Mononuclear cell (primary cell): ENCODE measurements around the gene CDC37L1. TPM values are rescaled to one million over a fixed set of nuclear protein-coding genes. Genes with fewer than 3 reads are reported as not detected.
A peak's percentile ranks its signal among the peaks of the same experiment; 100 is the strongest.

Experiments used
- H3K27me3 ChIP-seq: 2 replicates; pipeline ENCODE4 v1.6.0; 2011; ENCODE audit warnings: low read length, control low read depth; ENCODE audit not compliant: insufficient read depth
- H3K4me1 ChIP-seq: 2 replicates; pipeline ENCODE4 v1.5.1; 2011; ENCODE audit warnings: mild to moderate bottlenecking, low read length, control low read depth; ENCODE audit not compliant: insufficient read depth
- H3K4me3 ChIP-seq: 2 replicates; pipeline ENCODE4 v1.5.1; 2011; ENCODE audit warnings: mild to moderate bottlenecking, low read length, moderate library complexity
- H3K9me3 ChIP-seq: 2 replicates; pipeline ENCODE4 v1.5.1; 2011; ENCODE audit warnings: low read depth, mild to moderate bottlenecking, control low read depth, low read length
- total RNA-seq: library from RNA; depleted of rRNA; stranded (reverse); fragments of >200 nt; gene quantifications from one replicate; pipeline ENCODE4 v1.2.3, GENCODE V29; 2012

CDC37L1 gene
- total RNA-seq, 1 donor: 36.2 TPM

DNA sequence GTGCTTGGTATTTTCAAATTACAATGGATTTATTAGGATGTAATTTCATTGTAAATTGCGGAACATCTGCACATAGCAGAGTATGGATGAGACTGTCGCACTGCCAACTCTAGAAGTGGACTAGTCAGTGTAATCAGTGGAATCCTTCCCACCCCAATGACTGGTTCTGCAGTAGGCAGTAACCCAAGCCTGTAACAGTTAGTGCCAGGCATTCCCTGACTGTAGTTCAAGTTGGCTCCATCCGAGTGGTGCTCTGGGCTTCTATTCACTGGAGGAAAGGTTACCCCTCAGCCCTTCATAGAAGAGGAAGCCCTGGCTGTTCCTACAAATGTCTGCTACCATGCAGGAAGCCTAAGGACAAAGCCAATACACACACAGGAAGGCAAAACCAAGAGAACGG is 38.4 kb downstream of the CDC37L1 start:
- no peaks in the 10 kb centered on the region for H3K9me3 ChIP-seq
- H3K4me1 ChIP-seq: no peaks in the 10 kb centered on the region
- H3K4me3 ChIP-seq: no peak overlapping the region
- no peaks in the 10 kb centered on the region for H3K27me3 ChIP-seq

DNA sequence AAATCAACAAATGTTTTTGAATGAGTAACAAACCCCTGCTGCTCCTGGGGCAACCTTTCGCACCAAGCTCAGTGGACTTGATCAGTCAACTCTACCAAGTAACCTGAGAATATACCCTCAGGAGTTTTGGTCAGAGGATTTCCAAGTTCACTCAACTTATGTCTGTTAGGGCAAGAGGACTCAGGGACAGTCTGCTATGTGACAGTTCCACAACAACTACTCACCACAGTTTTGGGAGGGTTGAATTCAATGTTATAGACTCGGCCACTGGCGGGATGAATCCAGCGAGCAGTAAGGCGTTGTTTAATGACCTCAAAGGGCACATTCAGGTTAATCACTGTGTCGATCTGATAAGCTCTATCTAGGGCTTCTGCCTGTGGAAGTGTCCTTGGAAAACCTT is 39.5 kb downstream of the CDC37L1 start:
- no peaks in the 10 kb centered on the region for H3K9me3 ChIP-seq
- no peaks in the 10 kb centered on the region for H3K4me1 ChIP-seq
- no peaks in the 10 kb centered on the region for H3K27me3 ChIP-seq
- H3K4me3 ChIP-seq: no peak overlapping the region

DNA sequence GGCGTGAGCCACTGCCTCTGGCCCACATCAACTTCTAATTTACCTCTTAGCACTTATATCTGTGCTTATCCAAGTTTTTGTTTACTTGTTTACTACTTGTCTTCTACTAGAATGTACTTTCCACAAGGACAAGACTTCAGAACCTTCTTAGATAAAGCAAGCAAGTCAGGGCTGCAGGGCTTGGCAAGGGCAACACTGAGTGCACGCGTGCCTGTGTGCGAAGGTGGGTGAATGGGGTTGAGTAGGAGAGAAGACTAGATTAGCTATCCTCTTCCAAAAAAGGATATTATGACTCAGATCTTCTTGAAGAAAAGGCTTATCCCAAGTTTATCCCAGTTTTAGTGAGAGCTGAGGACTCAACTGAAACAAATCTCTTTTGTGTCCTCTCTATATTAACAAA is 42.4 kb downstream of the CDC37L1 start:
- H3K9me3 ChIP-seq: no peaks in the 10 kb centered on the region
- no peaks in the 10 kb centered on the region for H3K27me3 ChIP-seq
- no peak overlapping the region for H3K4me3 ChIP-seq

DNA sequence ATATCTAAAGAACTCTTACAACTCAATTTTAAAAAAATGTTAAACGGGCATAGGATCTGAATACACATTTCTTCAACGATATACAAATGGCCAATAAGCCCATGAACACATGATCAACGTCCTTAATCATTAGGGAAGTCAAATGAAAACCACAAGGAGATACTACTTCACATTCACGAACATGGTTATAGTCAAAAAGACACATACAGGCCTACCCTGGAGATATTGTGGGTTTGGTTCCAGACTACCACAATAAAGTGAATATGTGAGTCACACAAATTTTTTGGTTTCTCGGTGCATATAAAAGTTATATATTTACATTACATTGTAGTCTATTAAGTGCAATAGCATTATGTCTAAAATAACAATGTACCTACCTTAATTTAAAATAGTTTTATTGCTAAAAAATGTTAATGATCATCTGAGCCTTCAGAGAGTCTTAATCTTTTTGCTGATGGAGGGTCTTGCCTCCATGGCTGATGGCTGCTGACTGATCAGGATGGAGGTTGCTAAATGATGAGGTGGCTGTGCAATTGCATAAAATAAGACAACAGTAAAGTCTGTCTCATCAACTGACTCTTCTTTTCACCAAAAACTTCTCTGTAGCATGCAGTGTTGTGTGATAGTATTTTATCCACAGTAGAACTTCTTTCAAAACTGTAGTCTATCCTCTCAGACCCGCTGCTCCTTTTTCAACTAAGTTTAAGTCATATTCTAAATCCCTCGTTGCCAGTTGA is 46.5 kb downstream of the CDC37L1 start:
- Histone ChIP-seq H3K9me3 (no peaks in the 10 kb centered on the region), H3K27me3 (no peaks in the 10 kb centered on the region), H3K4me3 (no peak overlapping the region), H3K4me1 (no peaks in the 10 kb centered on the region)

More for the DNA sequence above, 42.4 kb downstream of the CDC37L1 start:
- H3K4me1 ChIP-seq: no peaks in the 10 kb centered on the region

DNA sequence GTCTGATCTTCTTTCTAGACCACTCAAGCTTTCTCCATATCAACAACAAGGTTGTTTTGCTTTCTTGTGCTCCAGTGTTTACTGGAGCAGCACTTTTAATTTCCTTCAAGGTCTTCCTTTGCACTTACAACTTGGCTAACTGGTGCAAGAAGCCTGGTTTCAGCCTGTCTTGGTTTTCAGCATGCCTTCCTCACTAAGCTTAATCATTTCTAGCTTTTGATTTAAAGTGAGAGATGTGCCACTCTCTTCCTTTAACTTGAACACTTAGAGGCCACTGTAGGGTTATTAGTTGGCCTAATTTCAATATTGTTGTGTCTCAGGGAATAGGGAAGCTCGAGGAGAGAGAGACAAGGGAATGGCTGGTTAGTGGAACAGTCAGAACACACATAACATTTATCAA is 48.2 kb downstream of the CDC37L1 start:
- Histone ChIP-seq H3K4me3 (no peak overlapping the region), H3K4me1 (no peaks in the 10 kb centered on the region), H3K27me3 (no peaks in the 10 kb centered on the region), H3K9me3 (no peaks in the 10 kb centered on the region)

DNA sequence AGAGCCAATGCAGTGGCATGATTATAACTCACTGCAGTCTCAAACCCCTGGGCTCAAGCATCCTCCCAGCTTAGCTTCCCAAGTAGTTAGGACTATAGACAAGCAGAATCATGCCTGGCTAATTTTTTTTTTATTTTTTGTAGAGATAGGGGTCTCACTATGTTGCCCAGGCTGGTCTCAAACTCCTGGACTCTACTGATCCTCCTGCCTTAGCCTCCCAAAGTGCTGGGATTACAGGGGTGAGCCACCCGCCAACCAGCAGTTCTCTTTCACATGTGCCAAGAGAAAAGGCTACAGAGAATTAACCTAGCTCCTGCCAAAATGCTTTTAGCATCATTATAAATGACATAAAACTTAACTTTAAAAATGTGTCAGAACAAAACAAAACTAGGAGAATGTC is 53.5 kb downstream of the CDC37L1 start:
- Histone ChIP-seq H3K4me1 (no peaks in the 10 kb centered on the region), H3K27me3 (no peaks in the 10 kb centered on the region)

DNA sequence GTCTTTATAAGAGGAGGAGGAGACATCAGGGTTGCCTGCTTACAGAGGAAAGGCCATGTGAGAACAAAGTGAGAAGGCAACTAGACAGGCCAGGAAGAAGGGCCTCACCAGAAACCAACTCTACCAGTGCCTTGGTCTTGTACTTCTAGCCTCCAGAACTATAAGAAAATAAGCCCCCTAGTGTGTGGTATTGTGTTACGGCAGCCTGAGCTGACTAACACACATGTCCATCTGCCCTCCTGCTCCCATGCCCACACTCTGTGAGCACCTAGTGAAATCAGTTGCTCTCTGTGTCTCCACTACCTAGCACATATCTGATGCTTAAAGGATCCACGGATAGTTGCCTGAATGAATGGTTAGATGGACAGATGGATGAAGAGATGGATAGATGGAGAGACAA is 54.8 kb downstream of the CDC37L1 start:
- H3K4me1 ChIP-seq: peaks cover 6% of the 10 kb centered on the region

More for the DNA sequence above, 53.5 kb downstream of the CDC37L1 start:
- Histone ChIP-seq H3K4me3 (no peak overlapping the region), H3K9me3 (no peaks in the 10 kb centered on the region)

DNA sequence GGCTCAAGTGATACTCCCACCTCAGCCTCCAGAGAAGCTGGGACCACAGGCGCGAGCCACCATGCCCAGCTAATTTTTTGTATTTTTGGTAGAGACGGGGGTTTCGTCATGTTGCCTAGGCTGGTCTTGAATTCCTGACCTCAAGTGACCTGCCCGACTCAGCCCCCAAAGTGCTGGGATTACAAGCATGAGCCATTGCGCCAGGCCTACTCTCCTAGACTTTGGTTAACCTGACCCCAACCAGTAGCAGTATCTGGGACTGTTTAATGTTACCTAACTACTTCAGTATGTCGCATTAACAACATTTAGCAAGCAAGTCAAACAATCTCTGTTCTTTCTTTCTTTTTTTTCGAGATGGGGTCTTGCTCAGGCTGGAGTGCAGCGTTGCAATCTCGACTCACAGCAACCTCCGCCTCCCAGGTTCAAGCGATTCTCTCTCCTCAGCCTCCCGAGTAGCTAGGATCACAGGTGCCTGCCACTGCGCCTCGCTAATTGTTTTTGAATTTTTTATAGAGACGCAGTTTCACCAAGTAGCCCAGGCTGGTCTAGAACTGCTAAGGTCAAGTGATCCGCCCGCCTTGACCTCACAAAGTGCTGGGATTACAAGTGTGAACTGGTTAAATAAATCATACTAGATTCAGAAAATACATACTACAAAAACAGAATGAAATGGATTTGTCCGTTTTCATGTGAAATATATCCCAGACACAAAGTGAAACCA is 59.7 kb downstream of the CDC37L1 start:
- Histone ChIP-seq H3K27me3 (no peaks in the 10 kb centered on the region), H3K9me3 (no peaks in the 10 kb centered on the region), H3K4me3 (no peak overlapping the region), H3K4me1 (peaks cover 24% of the 10 kb centered on the region)

More for the DNA sequence above, 54.8 kb downstream of the CDC37L1 start:
- H3K27me3 ChIP-seq: no peaks in the 10 kb centered on the region
- no peak overlapping the region for H3K4me3 ChIP-seq
- no peaks in the 10 kb centered on the region for H3K9me3 ChIP-seq

DNA sequence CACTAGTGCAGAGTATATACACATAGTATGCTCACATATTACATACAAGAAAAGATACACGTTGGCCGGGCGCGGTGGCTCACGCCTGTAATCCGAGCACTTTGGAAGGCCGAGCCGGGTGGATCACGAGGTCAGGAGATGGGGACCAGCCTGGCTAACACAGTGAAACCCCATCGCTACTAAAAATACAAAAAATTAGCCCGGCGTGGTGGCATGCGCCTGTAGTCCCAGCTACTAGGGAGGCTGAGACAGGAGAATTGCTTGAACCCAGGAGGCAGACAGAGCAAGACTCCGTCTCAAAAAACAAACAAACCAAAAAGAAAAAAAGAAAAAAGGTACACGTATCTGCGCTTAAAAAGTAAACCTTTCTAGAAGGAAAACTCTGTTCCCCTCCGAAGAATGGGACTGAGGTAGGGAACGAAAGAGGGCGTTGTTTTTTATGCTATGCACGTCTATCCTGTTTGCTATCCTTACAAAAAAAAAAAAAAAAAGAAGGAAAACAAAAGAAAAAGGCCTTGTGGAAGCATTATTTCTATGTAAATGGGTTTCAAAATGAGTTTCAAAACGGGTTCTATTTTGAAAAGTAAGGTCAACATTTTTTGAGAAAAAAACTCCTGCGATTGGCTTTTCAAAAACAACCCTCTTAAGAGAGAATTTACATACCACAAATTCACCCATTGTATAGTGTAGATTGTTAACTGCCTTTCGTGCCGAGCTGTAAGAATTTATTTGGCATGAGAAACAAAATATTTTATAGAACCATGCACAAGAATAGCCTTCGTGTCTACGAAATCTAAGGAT is 60.4 kb downstream of the CDC37L1 start:
- H3K9me3 ChIP-seq: no peaks in the 10 kb centered on the region
- no peaks in the 10 kb centered on the region for H3K27me3 ChIP-seq
- peak overlapping the region; percentile 75 for H3K4me3 ChIP-seq
- H3K4me1 ChIP-seq: peaks cover 24% of the 10 kb centered on the region

DNA sequence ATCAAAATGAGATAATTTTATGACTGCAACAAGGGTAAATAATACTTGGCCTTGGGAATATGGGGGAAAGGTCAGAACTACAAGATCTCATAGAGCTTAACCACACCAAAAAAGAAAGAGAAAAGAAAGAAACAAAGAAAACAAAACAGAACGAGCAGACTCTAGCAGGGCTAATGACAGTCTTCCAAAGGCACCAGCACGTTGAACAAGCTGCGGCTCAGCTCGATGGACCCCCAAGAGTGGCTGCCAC is 60.9 kb downstream of the CDC37L1 start:
- H3K4me3 ChIP-seq: peak overlapping the region; percentile 75
- H3K27me3 ChIP-seq: no peaks in the 10 kb centered on the region
- H3K9me3 ChIP-seq: no peaks in the 10 kb centered on the region
- peaks cover 24% of the 10 kb centered on the region for H3K4me1 ChIP-seq

DNA sequence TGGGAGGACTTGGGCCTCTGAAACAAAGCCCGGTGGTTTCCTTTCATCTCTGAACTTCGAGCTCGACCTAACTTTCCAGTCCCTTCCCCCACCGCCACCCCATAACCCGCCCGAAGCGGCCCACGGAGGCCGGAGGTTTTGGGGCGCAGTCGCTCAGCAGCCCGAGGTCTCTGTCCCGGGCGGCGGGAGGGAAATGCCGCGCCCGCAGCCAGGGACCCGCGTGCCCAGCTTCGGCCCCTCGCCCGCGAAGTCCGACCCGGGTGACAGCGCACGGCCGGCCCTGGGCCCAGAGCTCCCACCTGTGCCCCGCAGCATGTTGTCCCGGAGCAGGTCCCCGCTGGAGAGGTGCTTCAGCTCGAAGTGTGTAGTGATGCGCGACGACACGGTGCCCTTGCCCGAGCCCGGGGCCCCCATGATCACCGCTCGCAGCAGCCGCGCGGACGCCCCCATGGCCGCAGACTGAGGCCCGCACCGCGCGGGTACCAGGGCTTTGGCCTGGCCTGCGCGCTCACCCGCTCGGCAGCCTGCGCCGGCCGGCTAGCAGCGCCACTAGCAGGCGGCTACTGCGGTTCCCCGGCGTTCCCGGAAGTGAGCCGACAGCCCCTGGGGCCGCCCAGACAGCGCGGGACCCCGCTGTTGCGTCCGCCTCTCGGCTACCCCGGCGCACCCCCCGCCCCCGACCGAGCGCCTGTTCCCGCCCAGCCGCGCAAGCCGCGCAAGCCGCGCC is 61.4 kb downstream of the CDC37L1 start, which contains the start of gene AK3:
Gene AK3, minus strand, starts transcription at position 565 of the 727 bp plus-strand sequence. Its CDS starts 115 bp downstream, at position 450.
- Histone ChIP-seq H3K4me1 (peaks cover 24% of the 10 kb centered on the region), H3K4me3 (peak within 1 kb of the TSS; percentile 75), H3K9me3 (no peaks in the 10 kb centered on the region), H3K27me3 (no peaks in the 10 kb centered on the region)

DNA sequence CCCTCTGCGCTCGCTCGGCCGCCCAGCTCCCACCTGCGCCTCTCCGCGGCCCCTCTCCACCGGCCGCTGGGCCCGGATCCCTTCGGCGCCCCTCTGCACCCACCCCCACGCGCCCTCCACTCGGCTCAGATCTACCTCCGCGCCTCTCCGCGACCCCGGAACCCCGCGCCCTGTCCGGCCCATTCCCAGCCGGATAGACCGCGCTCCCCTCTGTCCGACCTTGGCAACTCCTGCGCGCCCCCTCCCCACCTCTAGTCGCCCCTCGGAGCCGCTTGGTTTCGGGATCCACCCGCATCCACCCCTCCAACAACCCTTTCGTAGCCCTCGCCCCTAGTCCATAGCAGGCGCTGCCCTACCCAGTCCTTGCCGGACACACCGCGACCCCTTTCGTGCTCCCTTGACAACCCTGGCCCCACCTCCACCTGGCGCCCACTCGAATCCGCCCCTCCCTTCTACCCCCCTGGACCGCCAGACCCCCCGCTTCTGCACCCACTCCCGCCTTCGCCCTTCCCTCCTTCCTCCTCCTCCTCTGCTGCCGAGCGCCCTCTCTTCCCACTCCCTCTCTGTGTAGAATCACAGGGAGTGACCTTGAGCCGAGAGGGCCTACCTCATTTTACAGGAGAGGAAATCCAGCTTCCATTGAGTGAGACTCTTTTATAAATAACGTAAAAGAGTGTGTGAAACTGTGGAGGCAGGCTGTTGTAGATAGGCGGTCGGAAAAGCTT is 62.2 kb downstream of the CDC37L1 start:
- H3K4me1 ChIP-seq: peaks cover 24% of the 10 kb centered on the region
- H3K9me3 ChIP-seq: no peaks in the 10 kb centered on the region
- peak overlapping the region; percentile 75 for H3K4me3 ChIP-seq
- no peaks in the 10 kb centered on the region for H3K27me3 ChIP-seq

DNA sequence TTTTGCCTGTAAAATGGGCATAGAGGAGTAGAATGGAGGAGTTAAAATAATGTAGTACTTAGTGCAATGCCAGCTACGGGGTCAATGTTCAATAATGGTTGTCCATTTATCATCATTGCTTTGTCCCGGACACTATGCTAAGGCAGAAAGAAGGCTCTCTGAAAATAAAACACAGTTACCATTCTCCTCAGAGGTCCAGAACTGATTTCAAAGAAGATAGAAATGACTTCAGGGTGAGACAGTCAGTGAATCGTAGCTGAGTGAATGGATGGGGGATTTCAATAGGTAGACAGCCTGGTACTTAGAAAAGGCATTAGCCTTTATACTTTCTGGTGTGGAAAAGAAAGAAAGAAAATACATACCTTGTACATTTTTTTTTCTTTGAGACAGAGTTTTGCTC is 62.9 kb downstream of the CDC37L1 start:
- Histone ChIP-seq H3K4me1 (peaks cover 24% of the 10 kb centered on the region), H3K27me3 (no peaks in the 10 kb centered on the region), H3K4me3 (no peak overlapping the region), H3K9me3 (no peaks in the 10 kb centered on the region)

DNA sequence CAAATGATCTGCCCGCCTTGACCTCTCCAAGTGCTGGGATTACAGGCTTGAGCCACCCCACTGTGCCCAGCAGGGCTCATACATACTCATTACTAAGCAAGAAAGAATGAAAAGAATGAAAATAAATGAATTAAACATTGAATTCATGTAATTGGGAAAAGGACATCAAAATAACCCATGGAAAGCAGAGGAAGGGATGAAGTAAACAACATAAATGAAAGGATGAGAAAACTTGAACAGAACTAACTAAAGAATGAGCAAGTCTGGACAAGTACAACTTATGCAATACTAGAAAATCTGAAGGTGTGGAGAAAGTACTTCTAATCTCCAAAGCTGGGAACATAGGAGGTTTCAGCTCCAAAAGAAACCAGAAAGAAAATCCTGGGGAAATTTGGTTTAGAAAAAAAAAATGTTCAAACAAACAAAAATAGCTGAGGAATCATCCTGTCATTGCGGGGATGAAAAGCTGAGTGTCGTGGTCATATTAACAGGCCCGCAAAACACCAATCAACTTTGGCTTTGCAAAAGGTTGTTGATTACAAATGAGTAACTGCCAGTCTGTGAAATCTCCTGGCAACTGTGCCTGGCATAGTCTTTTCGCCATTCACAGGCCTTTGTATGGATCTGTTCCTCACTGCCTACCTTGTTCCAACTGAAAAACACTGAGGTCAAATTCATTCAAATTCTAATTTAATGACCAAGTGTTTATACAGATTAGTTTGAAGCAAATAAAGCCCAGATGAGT is 63.9 kb downstream of the CDC37L1 start:
- Histone ChIP-seq H3K27me3 (no peaks in the 10 kb centered on the region), H3K9me3 (no peaks in the 10 kb centered on the region), H3K4me3 (no peak overlapping the region), H3K4me1 (peaks cover 24% of the 10 kb centered on the region)
